Suprapubic skin (tissue), 4 donors: ENCODE measurements around the gene CYP2A7.
"Not testable (repeated sequence)": the region's sequence is repeated elsewhere in the genome, so short reads cannot be mapped to it uniquely, and the experiment has no call there.

Source experiments
- EP300 ChIP-seq: sonication (generic); formaldehyde crosslinking; IDR thresholded peaks from one replicate; pipeline ENCODE4 v1.6.1; 2017; ENCODE audit warnings: antibody characterized with exemption
- POLR2A ChIP-seq, 2 donors: fragments of 450-650 bp; IDR thresholded peaks; one replicate each; pipeline ENCODE4 v1.6.1; 2017; ENCODE audit warnings: antibody characterized with exemption in 2 of 2, mild to moderate bottlenecking in 2 of 2, moderate library complexity in 2 of 2
- POLR2AphosphoS5 ChIP-seq, 3 donors: sonication (generic); formaldehyde crosslinking; IDR thresholded peaks; one replicate each; pipeline ENCODE4 v1.6.1; 2017; ENCODE audit warnings: antibody characterized with exemption in 3 of 3
- TF ChIP-seq, protein P1 (sequence below), 2 donors: fragments of 200-600 bp in 1 of 2; fragments of 450-650 bp in 1 of 2; sonication (generic) in 1 of 2; IDR thresholded peaks; one replicate each; pipeline ENCODE4 v1.5.1; 2016 to 2019; ENCODE audit warnings: antibody characterized with exemption in 2 of 2, mild to moderate bottlenecking in 1 of 2, moderate library complexity in 1 of 2

DNA sequence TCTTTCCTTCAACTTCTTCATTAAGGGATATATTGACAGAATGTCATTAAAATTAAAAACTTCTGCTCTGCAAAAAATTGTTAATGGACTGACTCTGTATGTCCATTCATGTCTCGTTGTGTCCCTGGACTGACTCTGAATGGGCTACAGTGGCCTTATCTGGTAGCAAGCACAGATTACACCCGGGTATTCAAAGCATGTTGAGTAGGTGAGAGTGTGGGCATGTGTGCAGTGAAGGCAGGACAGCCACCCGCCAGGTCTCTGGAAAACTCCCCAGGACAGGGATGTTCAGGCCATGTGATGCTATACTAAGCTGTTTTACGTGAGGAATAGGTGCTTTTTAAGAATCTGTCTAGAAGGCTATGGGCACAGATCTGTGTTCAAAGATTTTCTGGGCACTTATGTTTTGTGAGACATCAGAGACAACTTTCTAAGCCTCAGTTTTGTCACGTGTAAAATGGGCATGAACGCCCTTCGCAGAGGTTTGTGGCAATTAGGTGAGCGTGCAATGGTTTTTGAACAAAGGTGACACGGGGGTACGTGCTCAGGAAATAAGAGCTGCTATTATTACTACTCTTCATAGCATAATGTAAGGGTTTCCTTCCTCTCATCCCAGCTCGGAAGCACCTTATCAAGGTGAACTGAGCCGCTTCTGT is 38.9 kb downstream of the CYP2A7 start:
- TF ChIP-seq, protein P1, sequence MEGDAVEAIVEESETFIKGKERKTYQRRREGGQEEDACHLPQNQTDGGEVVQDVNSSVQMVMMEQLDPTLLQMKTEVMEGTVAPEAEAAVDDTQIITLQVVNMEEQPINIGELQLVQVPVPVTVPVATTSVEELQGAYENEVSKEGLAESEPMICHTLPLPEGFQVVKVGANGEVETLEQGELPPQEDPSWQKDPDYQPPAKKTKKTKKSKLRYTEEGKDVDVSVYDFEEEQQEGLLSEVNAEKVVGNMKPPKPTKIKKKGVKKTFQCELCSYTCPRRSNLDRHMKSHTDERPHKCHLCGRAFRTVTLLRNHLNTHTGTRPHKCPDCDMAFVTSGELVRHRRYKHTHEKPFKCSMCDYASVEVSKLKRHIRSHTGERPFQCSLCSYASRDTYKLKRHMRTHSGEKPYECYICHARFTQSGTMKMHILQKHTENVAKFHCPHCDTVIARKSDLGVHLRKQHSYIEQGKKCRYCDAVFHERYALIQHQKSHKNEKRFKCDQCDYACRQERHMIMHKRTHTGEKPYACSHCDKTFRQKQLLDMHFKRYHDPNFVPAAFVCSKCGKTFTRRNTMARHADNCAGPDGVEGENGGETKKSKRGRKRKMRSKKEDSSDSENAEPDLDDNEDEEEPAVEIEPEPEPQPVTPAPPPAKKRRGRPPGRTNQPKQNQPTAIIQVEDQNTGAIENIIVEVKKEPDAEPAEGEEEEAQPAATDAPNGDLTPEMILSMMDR (IDR thresholded peaks at IDR 0.05) = not testable (repeated sequence)
- not testable (repeated sequence) for TF ChIP-seq POLR2AphosphoS5 (IDR thresholded peaks at IDR 0.05); POLR2A (IDR thresholded peaks at IDR 0.05); EP300
